Testis (tissue), 3 donors: ENCODE data around the gene TGFB1. TPM values are rescaled to one million over a fixed set of nuclear protein-coding genes. Genes with fewer than 3 reads are reported as not detected.

ENCODE experiments used
- DNase-seq: peaks from one replicate; pipeline ENCODE4 v3.0.0-alpha.2; 2019
- H3K27ac ChIP-seq, 2 donors: fragments of 200-600 bp; sonication (generic); one replicate each; pipeline ENCODE4 v1.5.1; 2019
- H3K27me3 ChIP-seq: fragments of 200-600 bp; sonication (generic); one replicate; pipeline ENCODE4 v1.5.1; 2019
- H3K36me3 ChIP-seq: fragments of 200-600 bp; sonication (generic); one replicate; pipeline ENCODE4 v1.5.1; 2017; ENCODE audit warnings: low read depth; ENCODE audit errors: missing control alignments
- H3K4me1 ChIP-seq: fragments of 200-600 bp; sonication (generic); one replicate; pipeline ENCODE4 v1.5.1; 2019
- H3K4me3 ChIP-seq, 2 donors: fragments of 200-600 bp; sonication (generic); one replicate each; pipeline ENCODE4 v1.5.1; 2017 to 2019
- H3K9me3 ChIP-seq: fragments of 200-600 bp; sonication (generic); one replicate; pipeline ENCODE4 v1.5.1; 2017
- POLR2A ChIP-seq: fragments of 450-650 bp; IDR thresholded peaks from one replicate; pipeline ENCODE4 v1.6.1; 2017; ENCODE audit warnings: antibody characterized with exemption, mild to moderate bottlenecking, moderate library complexity
- WGBS, 2 donors: methylation state at CpG; one replicate each; pipeline ENCODE4 v1.1.5; 2018; 5-methylcytosine and 5-hydroxymethylcytosine counted together
- intact Hi-C: fragments of 100-400 bp; cut with DNase I; formaldehyde crosslinking; loops from one replicate; pipeline ENCODE4 v1.15.1; 2023; ENCODE audit warnings: low total_unique reads
- polyA plus RNA-seq: library from polyadenylated mRNA; stranded (reverse); fragments of 350-450 nt; fragmentation: Illumina TruSeq; extraction: RNeasy Lipid Tissue Mini Kit (QIAGEN cat#74804); gene quantifications from one replicate; pipeline ENCODE4 v1.2.3, GENCODE V29; 2014; ENCODE audit warnings: low read depth, low replicate concordance; ENCODE audit not compliant: insufficient read depth
- total RNA-seq, 2 donors: library from RNA; depleted of rRNA; stranded (reverse); fragments of >200 nt; gene quantifications; one replicate each; pipeline ENCODE4 v1.2.3, GENCODE V29; 2016
- TF ChIP-seq, protein P1 (sequence below), 3 experiments: fragments of 450-650 bp in 2 of 3; fragments of 200-600 bp in 1 of 3; sonication (generic) in 1 of 3; IDR thresholded peaks; one replicate each; pipeline ENCODE4 v1.5.1; 2016 to 2019; ENCODE audit warnings: antibody characterized with exemption in 3 of 3, mild to moderate bottlenecking in 2 of 3, moderate library complexity in 1 of 3

TGFB1 gene
- total and polyA plus RNA-seq, 3 donors from 2014 or later: 12.7 to 19.8 (median 17.0) TPM

DNA sequence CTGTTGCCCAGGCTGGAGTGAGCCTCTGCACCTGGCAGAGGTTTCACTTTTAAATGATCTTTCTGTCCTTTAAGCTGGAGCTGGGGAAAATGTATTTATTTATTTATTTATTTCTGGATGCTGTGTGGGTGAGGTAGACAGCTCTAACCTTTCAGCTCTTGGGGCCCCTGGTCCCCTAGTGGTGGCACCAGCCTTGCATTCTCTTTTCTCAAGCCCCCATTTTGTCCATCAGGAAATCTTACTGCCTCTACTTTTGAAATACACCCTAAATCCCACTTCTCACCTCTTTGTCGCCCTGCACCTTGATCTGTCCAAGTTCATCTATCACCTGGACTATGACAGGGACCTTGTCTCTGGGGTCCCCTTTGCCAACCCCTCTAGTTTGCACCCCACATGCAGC, 12.4 kb upstream of the TGFB1 start:
- Histone ChIP-seq H3K4me3 (no peak overlapping the region), H3K9me3 (no peaks in the 10 kb centered on the region), H3K27me3 (no peaks in the 10 kb centered on the region), H3K4me1 (peaks cover 14% of the 10 kb centered on the region), H3K27ac (no peak overlapping the region), H3K36me3 (no peaks in the 10 kb centered on the region)
- 88 to 89% methylated on average over 1 of the region's 1 CpG for WGBS, 2 donors
- TF ChIP-seq POLR2A: no peak
- TF ChIP-seq, protein P1, sequence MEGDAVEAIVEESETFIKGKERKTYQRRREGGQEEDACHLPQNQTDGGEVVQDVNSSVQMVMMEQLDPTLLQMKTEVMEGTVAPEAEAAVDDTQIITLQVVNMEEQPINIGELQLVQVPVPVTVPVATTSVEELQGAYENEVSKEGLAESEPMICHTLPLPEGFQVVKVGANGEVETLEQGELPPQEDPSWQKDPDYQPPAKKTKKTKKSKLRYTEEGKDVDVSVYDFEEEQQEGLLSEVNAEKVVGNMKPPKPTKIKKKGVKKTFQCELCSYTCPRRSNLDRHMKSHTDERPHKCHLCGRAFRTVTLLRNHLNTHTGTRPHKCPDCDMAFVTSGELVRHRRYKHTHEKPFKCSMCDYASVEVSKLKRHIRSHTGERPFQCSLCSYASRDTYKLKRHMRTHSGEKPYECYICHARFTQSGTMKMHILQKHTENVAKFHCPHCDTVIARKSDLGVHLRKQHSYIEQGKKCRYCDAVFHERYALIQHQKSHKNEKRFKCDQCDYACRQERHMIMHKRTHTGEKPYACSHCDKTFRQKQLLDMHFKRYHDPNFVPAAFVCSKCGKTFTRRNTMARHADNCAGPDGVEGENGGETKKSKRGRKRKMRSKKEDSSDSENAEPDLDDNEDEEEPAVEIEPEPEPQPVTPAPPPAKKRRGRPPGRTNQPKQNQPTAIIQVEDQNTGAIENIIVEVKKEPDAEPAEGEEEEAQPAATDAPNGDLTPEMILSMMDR (IDR thresholded peaks at IDR 0.05): peak in 1 of 3 experiments; percentile 11
- DNase-seq: no peak
- intact Hi-C loops: no loop called here

DNA sequence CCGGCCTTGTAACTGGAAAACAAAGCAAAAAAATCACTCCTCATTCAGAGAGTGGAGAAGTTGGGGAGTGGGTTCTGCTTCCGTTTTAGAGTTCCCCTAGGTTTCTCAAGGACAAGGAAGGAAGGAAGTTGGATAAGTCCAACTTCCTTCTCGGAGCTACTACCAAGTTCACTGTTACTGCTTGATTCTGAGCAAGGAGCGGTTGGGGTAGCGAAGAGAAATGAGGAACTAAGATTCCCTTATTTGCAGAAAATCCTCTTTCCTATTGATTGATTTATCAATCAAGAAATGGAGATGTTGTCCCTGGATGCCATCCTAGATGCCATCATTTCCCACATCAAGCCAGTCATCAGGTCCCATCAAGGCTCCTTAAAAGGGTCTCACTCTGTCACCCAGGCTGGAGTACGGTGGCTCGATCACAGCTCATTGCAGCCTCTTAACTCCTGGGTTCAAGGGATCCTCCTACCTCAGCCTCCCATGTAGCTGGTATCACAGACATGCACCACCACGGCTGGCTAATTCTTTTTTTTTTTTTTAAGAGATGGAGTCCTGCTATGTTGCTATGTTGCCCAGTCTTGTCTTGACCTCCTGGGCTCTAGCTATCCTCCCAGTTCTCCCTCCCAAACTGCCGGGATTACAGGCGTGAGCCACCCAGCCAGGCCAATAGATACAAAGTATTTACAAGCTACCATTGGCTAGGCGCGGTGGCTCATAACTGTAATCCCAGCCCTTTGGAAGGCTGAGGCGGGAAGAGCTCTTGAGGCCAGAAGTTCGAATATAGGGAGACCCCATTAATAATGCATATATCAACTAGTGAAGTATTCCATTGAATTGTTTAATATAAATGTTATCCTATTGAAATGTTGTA, 11.0 kb upstream of the TGFB1 start:
- TF ChIP-seq, protein P1 (IDR thresholded peaks at IDR 0.05): no peak
- no peak for TF ChIP-seq POLR2A
- H3K27me3 ChIP-seq: no peaks in the 10 kb centered on the region
- peak overlapping the region; percentile 65 to 93 for H3K4me3 ChIP-seq
- H3K4me1 ChIP-seq: peaks cover 14% of the 10 kb centered on the region
- DNase-seq: peak; percentile 51
- WGBS, 2 donors: 50 to 52% methylated on average over 14 of the region's 14 CpGs
- peak overlapping the region; percentile 93 to 100 for H3K27ac ChIP-seq
- intact Hi-C loops: no loop called here
- H3K36me3 ChIP-seq: no peaks in the 10 kb centered on the region
- H3K9me3 ChIP-seq: no peaks in the 10 kb centered on the region

DNA sequence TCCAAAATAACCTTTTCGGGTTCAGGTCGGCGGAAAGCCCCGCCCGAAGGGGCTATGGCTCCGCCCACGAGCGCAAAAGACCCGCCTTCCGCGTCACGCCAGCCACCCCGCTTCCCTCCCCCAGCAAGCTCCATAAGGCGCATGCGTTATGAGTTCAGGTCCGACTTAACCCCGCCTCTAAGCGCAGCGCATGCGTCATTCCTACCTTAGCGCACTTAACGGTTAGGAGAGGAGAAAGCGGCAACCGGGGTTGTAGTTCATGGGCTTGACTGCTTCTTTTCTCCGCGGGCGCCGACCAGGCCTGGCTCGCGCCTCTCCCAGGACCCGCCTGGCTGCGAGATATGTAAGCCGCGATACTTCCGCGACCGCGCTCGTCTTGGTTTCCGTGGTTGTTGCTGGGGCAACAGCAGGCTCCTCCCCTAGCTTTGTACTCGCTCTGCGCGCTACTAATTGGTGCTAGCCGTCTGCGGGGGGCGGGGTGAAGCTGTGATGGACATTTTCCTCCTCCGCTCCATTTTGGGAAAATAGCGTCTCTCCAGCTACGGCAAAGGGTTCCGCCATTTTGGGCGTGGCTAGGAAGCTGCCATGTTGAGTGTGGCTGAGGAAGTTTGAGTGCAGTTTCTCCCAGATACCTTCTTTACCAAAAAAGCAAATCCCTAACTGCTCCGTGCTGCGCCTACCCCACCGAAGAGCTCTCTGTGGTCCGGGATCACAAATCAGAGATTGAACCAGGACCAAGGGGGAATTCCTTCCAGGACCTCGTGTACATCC, 10.2 kb upstream of the TGFB1 start, which contains the start of gene B9D2:
B9D2 (minus strand) TSS at position 397 of the 771 bp plus-strand sequence. CDS start 630 bp downstream, outside the sequence.
- Histone ChIP-seq H3K36me3 (no peaks in the 10 kb centered on the region), H3K4me1 (peaks cover 14% of the 10 kb centered on the region), H3K27me3 (no peaks in the 10 kb centered on the region), H3K9me3 (no peaks in the 10 kb centered on the region), H3K27ac (peak within 1 kb of the TSS; percentile 93 to 100), H3K4me3 (peak within 1 kb of the TSS; percentile 65 to 93)
- DNase-seq: peak; percentile 99
- intact Hi-C loops: no loop called here
- TF ChIP-seq, protein P1 (IDR thresholded peaks at IDR 0.05): no peak
- TF ChIP-seq POLR2A: peak; percentile 20
- WGBS, 2 donors: 1% methylated on average over 42 to 56 of the region's 56 CpGs

- WGBS, 2 donors: 37% methylated on average over 6 of the region's 6 CpGs
- Histone ChIP-seq H3K36me3 (no peaks in the 10 kb centered on the region), H3K9me3 (no peaks in the 10 kb centered on the region), H3K4me3 (peak overlapping the region; percentile 65 to 93), H3K27ac (peak overlapping the region; percentile 93 to 100), H3K4me1 (peaks cover 14% of the 10 kb centered on the region), H3K27me3 (no peaks in the 10 kb centered on the region)
- intact Hi-C loops: no loop called here
- no peak for DNase-seq
- no peak for TF ChIP-seq POLR2A
- TF ChIP-seq, protein P1 (IDR thresholded peaks at IDR 0.05): no peak
Measured at GRCh38 chr19:41363371-41363752, 9.6 kb upstream of the TGFB1 start.
